Stimulated activated naive CD8-positive, alpha-beta T cell treated with anti-CD3 and anti-CD28 coated beads, Interleukin-15, Interleukin-2, amounts not matched to agents 100 ng/mL and 50 ng/mL, for 24 hours (primary cell): Measurements from ENCODE around the gene SLC28A1.

Experiments
- H3K27ac Mint-ChIP-seq: one replicate; pipeline ENCODE4 v1.8.0; 2021; ENCODE audit warnings: mild to moderate bottlenecking, mixed read lengths
- H3K27me3 Mint-ChIP-seq: one replicate; pipeline ENCODE4 v1.8.0; 2021; ENCODE audit warnings: mixed read lengths
- H3K36me3 Mint-ChIP-seq: one replicate; pipeline ENCODE4 v1.8.0; 2021; ENCODE audit warnings: low read depth, mixed read lengths
- H3K4me1 Mint-ChIP-seq: one replicate; pipeline ENCODE4 v1.8.0; 2021; ENCODE audit warnings: low read depth, mixed read lengths
- H3K4me3 Mint-ChIP-seq: one replicate; pipeline ENCODE4 v1.8.0; 2021; ENCODE audit warnings: mild to moderate bottlenecking, mixed read lengths
- H3K9me3 Mint-ChIP-seq: one replicate; pipeline ENCODE4 v1.8.0; 2021; ENCODE audit warnings: mixed read lengths

Gene SLC28A1

GRCh38 chr15:84856731-84857417 lies 27.6 kb upstream of the SLC28A1 start:
- H3K36me3 Mint-ChIP-seq: no peaks in the 10 kb centered on the region
- no peaks in the 10 kb centered on the region for H3K27me3 Mint-ChIP-seq
- no peaks in the 10 kb centered on the region for H3K4me1 Mint-ChIP-seq
- H3K27ac Mint-ChIP-seq: no peak overlapping the region
- no peak overlapping the region for H3K4me3 Mint-ChIP-seq
- H3K9me3 Mint-ChIP-seq: no peaks in the 10 kb centered on the region

GRCh38 chr15:84857418-84858004 lies 27.0 kb upstream of the SLC28A1 start:
- H3K27ac Mint-ChIP-seq: no peak overlapping the region
- H3K36me3 Mint-ChIP-seq: no peaks in the 10 kb centered on the region
- no peaks in the 10 kb centered on the region for H3K4me1 Mint-ChIP-seq
- H3K27me3 Mint-ChIP-seq: no peaks in the 10 kb centered on the region
- H3K9me3 Mint-ChIP-seq: no peaks in the 10 kb centered on the region
- no peak overlapping the region for H3K4me3 Mint-ChIP-seq

GRCh38 chr15:84858231-84858630 lies 26.2 kb upstream of the SLC28A1 start:
- H3K4me1 Mint-ChIP-seq: no peaks in the 10 kb centered on the region
- no peak overlapping the region for H3K27ac Mint-ChIP-seq
- H3K27me3 Mint-ChIP-seq: no peaks in the 10 kb centered on the region
- no peaks in the 10 kb centered on the region for H3K9me3 Mint-ChIP-seq
- no peak overlapping the region for H3K4me3 Mint-ChIP-seq
- H3K36me3 Mint-ChIP-seq: no peaks in the 10 kb centered on the region

- Mint-ChIP-seq H3K27me3 (no peaks in the 10 kb centered on the region), H3K9me3 (no peaks in the 10 kb centered on the region), H3K4me3 (no peak overlapping the region), H3K27ac (no peak overlapping the region), H3K36me3 (no peaks in the 10 kb centered on the region), H3K4me1 (no peaks in the 10 kb centered on the region)
Observed at GRCh38 chr15:84859144-84859543, 25.3 kb upstream of the SLC28A1 start.

- Mint-ChIP-seq H3K27ac (no peak overlapping the region), H3K9me3 (no peaks in the 10 kb centered on the region), H3K4me1 (no peaks in the 10 kb centered on the region), H3K27me3 (no peaks in the 10 kb centered on the region), H3K36me3 (no peaks in the 10 kb centered on the region), H3K4me3 (no peak overlapping the region)
Observed at GRCh38 chr15:84859651-84860050, 24.8 kb upstream of the SLC28A1 start.

- no peaks in the 10 kb centered on the region for H3K9me3 Mint-ChIP-seq
- no peaks in the 10 kb centered on the region for H3K27me3 Mint-ChIP-seq
Observed at GRCh38 chr15:84861781-84862180, 22.7 kb upstream of the SLC28A1 start.

GRCh38 chr15:84862214-84862975 lies 22.1 kb upstream of the SLC28A1 start:
- Mint-ChIP-seq H3K27me3 (no peaks in the 10 kb centered on the region), H3K36me3 (no peaks in the 10 kb centered on the region), H3K9me3 (no peaks in the 10 kb centered on the region), H3K27ac (no peak overlapping the region), H3K4me3 (no peak overlapping the region), H3K4me1 (no peaks in the 10 kb centered on the region)

More at GRCh38 chr15:84861781-84862180, 22.7 kb upstream of the SLC28A1 start:
- Mint-ChIP-seq H3K27ac (no peak overlapping the region), H3K36me3 (no peaks in the 10 kb centered on the region), H3K4me1 (no peaks in the 10 kb centered on the region), H3K4me3 (no peak overlapping the region)

- Mint-ChIP-seq H3K4me1 (no peaks in the 10 kb centered on the region), H3K27ac (no peak overlapping the region), H3K27me3 (no peaks in the 10 kb centered on the region), H3K4me3 (no peak overlapping the region), H3K9me3 (no peaks in the 10 kb centered on the region), H3K36me3 (no peaks in the 10 kb centered on the region)
Observed at GRCh38 chr15:84863565-84864443, 20.7 kb upstream of the SLC28A1 start.

- H3K4me1 Mint-ChIP-seq: no peaks in the 10 kb centered on the region
- no peaks in the 10 kb centered on the region for H3K9me3 Mint-ChIP-seq
- H3K27ac Mint-ChIP-seq: no peak overlapping the region
- no peak overlapping the region for H3K4me3 Mint-ChIP-seq
- H3K36me3 Mint-ChIP-seq: no peaks in the 10 kb centered on the region
- no peaks in the 10 kb centered on the region for H3K27me3 Mint-ChIP-seq
Observed at GRCh38 chr15:84864444-84864795, 20.0 kb upstream of the SLC28A1 start.

GRCh38 chr15:84865074-84865569 lies 19.3 kb upstream of the SLC28A1 start:
- no peak overlapping the region for H3K4me3 Mint-ChIP-seq
- H3K27me3 Mint-ChIP-seq: no peaks in the 10 kb centered on the region
- no peaks in the 10 kb centered on the region for H3K9me3 Mint-ChIP-seq
- H3K4me1 Mint-ChIP-seq: no peaks in the 10 kb centered on the region
- H3K36me3 Mint-ChIP-seq: no peaks in the 10 kb centered on the region
- no peak overlapping the region for H3K27ac Mint-ChIP-seq

- H3K4me1 Mint-ChIP-seq: no peaks in the 10 kb centered on the region
- no peak overlapping the region for H3K27ac Mint-ChIP-seq
- H3K27me3 Mint-ChIP-seq: no peaks in the 10 kb centered on the region
- H3K4me3 Mint-ChIP-seq: no peak overlapping the region
- no peaks in the 10 kb centered on the region for H3K9me3 Mint-ChIP-seq
- no peaks in the 10 kb centered on the region for H3K36me3 Mint-ChIP-seq
Observed at GRCh38 chr15:84868037-84868880, 16.2 kb upstream of the SLC28A1 start.

- no peaks in the 10 kb centered on the region for H3K4me1 Mint-ChIP-seq
- no peaks in the 10 kb centered on the region for H3K9me3 Mint-ChIP-seq
- H3K27ac Mint-ChIP-seq: no peak overlapping the region
- no peak overlapping the region for H3K4me3 Mint-ChIP-seq
- H3K27me3 Mint-ChIP-seq: no peaks in the 10 kb centered on the region
- H3K36me3 Mint-ChIP-seq: no peaks in the 10 kb centered on the region
Observed at GRCh38 chr15:84869510-84869909, 15.0 kb upstream of the SLC28A1 start.

- Mint-ChIP-seq H3K4me1 (no peaks in the 10 kb centered on the region), H3K4me3 (no peak overlapping the region), H3K27me3 (no peaks in the 10 kb centered on the region), H3K36me3 (no peaks in the 10 kb centered on the region), H3K27ac (no peak overlapping the region), H3K9me3 (no peaks in the 10 kb centered on the region)
Observed at GRCh38 chr15:84871428-84871985, 13.0 kb upstream of the SLC28A1 start.
